Measurements from ENCODE around the gene MOSPD2.

MOSPD2 gene

GRCh38 chrX:14872851-14873675 lies at the start of gene MOSPD2, which contains the start of gene FANCB:
MOSPD2 (plus strand) TSS chrX:14873421; CDS start chrX:14873529, 108 bp downstream.
FANCB (minus strand) TSS chrX:14873069; CDS start chrX:14865510, 7,559 bp downstream.
- DNase-seq: peak; percentile 75

- DNase-seq: no peak
Observed at GRCh38 chrX:14825851-14826250, 47.4 kb upstream of the MOSPD2 start.

GRCh38 chrX:14826319-14826718 lies 46.9 kb upstream of the MOSPD2 start:
- no peak for DNase-seq

GRCh38 chrX:14829643-14830042 lies 43.6 kb upstream of the MOSPD2 start:
- no peak for DNase-seq

GRCh38 chrX:14832151-14832550 lies 41.1 kb upstream of the MOSPD2 start:
- no peak for DNase-seq

GRCh38 chrX:14832586-14832985 lies 40.6 kb upstream of the MOSPD2 start:
- no peak for DNase-seq

GRCh38 chrX:14837155-14837554 lies 36.1 kb upstream of the MOSPD2 start:
- DNase-seq: no peak

- no peak for DNase-seq
Observed at GRCh38 chrX:14843666-14844065, 29.6 kb upstream of the MOSPD2 start.

- DNase-seq: no peak
Observed at GRCh38 chrX:14851526-14851925, 21.7 kb upstream of the MOSPD2 start.

GRCh38 chrX:14864631-14865030 lies 8.6 kb upstream of the MOSPD2 start:
- DNase-seq: no peak

- DNase-seq: no peak
Observed at GRCh38 chrX:14865201-14865600, 8.0 kb upstream of the MOSPD2 start.

- DNase-seq: no peak
Observed at GRCh38 chrX:14871767-14872166, 1.5 kb upstream of the MOSPD2 start.

GRCh38 chrX:14872355-14872754 lies 866 bp upstream of the MOSPD2 start:
- no peak for DNase-seq

GRCh38 chrX:14873676-14874049 lies 442 bp downstream of the MOSPD2 start:
- DNase-seq: no peak

GRCh38 chrX:14875624-14876023 lies 2.4 kb downstream of the MOSPD2 start:
- DNase-seq: no peak

- DNase-seq: no peak
Observed at GRCh38 chrX:14883826-14884225, 10.6 kb downstream of the MOSPD2 start.

GRCh38 chrX:14884714-14885113 lies 11.5 kb downstream of the MOSPD2 start:
- no peak for DNase-seq

GRCh38 chrX:14886252-14886651 lies 13.0 kb downstream of the MOSPD2 start:
- no peak for DNase-seq

- no peak for DNase-seq
Observed at GRCh38 chrX:14896273-14896672, 23.1 kb downstream of the MOSPD2 start.

- no peak for DNase-seq
Observed at GRCh38 chrX:14897042-14897441, 23.8 kb downstream of the MOSPD2 start.

- no peak for DNase-seq
Observed at GRCh38 chrX:14899607-14900006, 26.4 kb downstream of the MOSPD2 start.

GRCh38 chrX:14902537-14902936 lies 29.3 kb downstream of the MOSPD2 start:
- no peak for DNase-seq

- no peak for DNase-seq
Observed at GRCh38 chrX:14903891-14904290, 30.7 kb downstream of the MOSPD2 start.

- no peak for DNase-seq
Observed at GRCh38 chrX:14913241-14913640, 40.0 kb downstream of the MOSPD2 start.

- no peak for DNase-seq
Observed at GRCh38 chrX:14915596-14915995, 42.4 kb downstream of the MOSPD2 start.

All from NCI-H1436 treated with DMSO at 0.1 percent for 48 hours (cell line).